K562 (cell line): Measurements from ENCODE around the gene TP73. TPM values are rescaled to one million over a fixed set of nuclear protein-coding genes. Genes with fewer than 3 reads are reported as not detected.
A peak's percentile ranks its signal among the peaks of the same experiment; 100 is the strongest.

Experiments used
- CHCHD3 ChIP-seq: fragments of 250-450 bp; sonication (Bioruptor Pico); IDR thresholded peaks from 2 replicates; pipeline ENCODE4 v2.1.2; 2022; ENCODE audit warnings: mild to moderate bottlenecking
- CSDE1 ChIP-seq, 2 experiments: fragments of 450-650 bp; IDR thresholded peaks; 2 replicates each; pipeline ENCODE4 v1.6.1; 2016; ENCODE audit warnings: mild to moderate bottlenecking in 1 of 2
- GATAD2B ChIP-seq: fragments of 450-650 bp; IDR thresholded peaks from 2 replicates; pipeline ENCODE4 v1.6.1; 2017; ENCODE audit warnings: mild to moderate bottlenecking, borderline replicate concordance
- HCFC1 ChIP-seq: IDR thresholded peaks from 2 replicates; pipeline ENCODE4 v1.6.1; 2012; ENCODE audit warnings: low read depth, low read length, improper control_type of control experiment
- NFIX ChIP-seq: fragments of 250-450 bp; sonication (Bioruptor Pico); IDR thresholded peaks from 2 replicates; pipeline ENCODE4 v1.4.0; 2020; ENCODE audit warnings: low read depth, mild to moderate bottlenecking, moderate library complexity
- NR2C2 ChIP-seq, 2 experiments: fragments of 200-800 bp in 1 of 2; sonication (Bioruptor generic) in 1 of 2; sonication (generic) in 1 of 2; formaldehyde crosslinking in 1 of 2; IDR thresholded peaks; 2 replicates each; pipeline versions ENCODE4 v1.6.1 to v1.8.0; 2016 to 2022; ENCODE audit warnings: mild to moderate bottlenecking in 1 of 2, missing compliant biosample characterization in 1 of 2, missing genetic modification characterization in 1 of 2, missing genetic modification reagents in 1 of 2
- PHB2 ChIP-seq: fragments of 450-650 bp; IDR thresholded peaks from 2 replicates; pipeline ENCODE4 v1.6.1; 2017; ENCODE audit warnings: low read depth
- PKNOX1 ChIP-seq: fragments of 450-650 bp; IDR thresholded peaks from 2 replicates; pipeline ENCODE4 v1.6.1; 2016
- POLR2AphosphoS5 ChIP-seq: IDR thresholded peaks from 2 replicates; pipeline ENCODE4 v1.6.1; 2011; ENCODE audit warnings: mild to moderate bottlenecking, low read depth, low read length, moderate library complexity; ENCODE audit not compliant: control insufficient read depth, insufficient read depth
- POLR2B ChIP-seq: fragments of 450-650 bp; IDR thresholded peaks from 2 replicates; pipeline ENCODE4 v1.6.1; 2018; ENCODE audit warnings: low read depth; ENCODE audit not compliant: partially characterized antibody
- RBFOX2 ChIP-seq: fragments of 200-400 bp; formaldehyde crosslinking; IDR thresholded peaks from 2 replicates; pipeline ENCODE4 v1.6.1; 2017; ENCODE audit warnings: low read depth, mild to moderate bottlenecking, low read length, moderate library complexity
- RCOR1 ChIP-seq, 2 experiments: IDR thresholded peaks; 2 replicates each; pipeline ENCODE4 v1.6.1; 2012; ENCODE audit warnings: low read depth in 2 of 2, low read length in 2 of 2, borderline replicate concordance in 1 of 2, improper control_type of control experiment in 1 of 2
- SIRT6 ChIP-seq: IDR thresholded peaks from one replicate; pipeline ENCODE4 v1.6.1; 2012; ENCODE audit warnings: low read depth, mild to moderate bottlenecking, control low read depth, inconsistent platforms, low read length, moderate library complexity
- TCF7L2 ChIP-seq: fragments of 150-350 bp; IDR thresholded peaks from 2 replicates; pipeline ENCODE4 v1.6.1; 2016; ENCODE audit warnings: low read depth, mild to moderate bottlenecking, low read length, moderate library complexity
- TFAM ChIP-seq: fragments of 250-450 bp; sonication (Bioruptor Pico); conservative IDR thresholded peaks from 2 replicates; pipeline ENCODE4 v1.5.0; 2021; ENCODE audit warnings: mild to moderate bottlenecking, moderate library complexity
- TSC22D4 ChIP-seq: fragments of 450-650 bp; IDR thresholded peaks from 2 replicates; pipeline ENCODE4 v1.6.1; 2016; ENCODE audit warnings: missing genetic modification characterization, missing biosample characterization, control low read depth
- ZFP1 ChIP-seq: fragments of 450-650 bp; formaldehyde crosslinking; IDR thresholded peaks from 2 replicates; pipeline ENCODE4 v1.4.0; 2020; ENCODE audit warnings: mild to moderate bottlenecking, mixed read lengths
- ZKSCAN3 ChIP-seq: fragments of 250-450 bp; sonication (Bioruptor Pico); IDR thresholded peaks from 2 replicates; pipeline ENCODE4 v1.4.0; 2020
- ZNF282 ChIP-seq: sonication (generic); formaldehyde crosslinking; IDR thresholded peaks from 2 replicates; pipeline ENCODE4 v1.8.1; 2023; ENCODE audit warnings: missing genetic modification reagents
- ZNF79 ChIP-seq: fragments of 250-450 bp; sonication (Bioruptor Pico); IDR thresholded peaks from 2 replicates; pipeline ENCODE4 v1.4.0; 2020; ENCODE audit warnings: low read depth, mild to moderate bottlenecking, moderate library complexity
- polyA plus RNA-seq, 8 experiments: library from polyadenylated mRNA; depleted of rRNA in 4 of 8; stranded (reverse) in 5 of 8; unstranded in 3 of 8; fragments of >200 nt; fragmentation: Nextera tagmentation in 2 of 8; fragmentation: Illumina TruSeq in 1 of 8; extraction: Ambion mirVana in 2 of 8; extraction: Trizol in 1 of 8; gene quantifications; 2 replicates each; pipeline versions ENCODE4 v1.2.1 to v1.2.3, GENCODE V29; 2011 to 2014; ENCODE audit warnings: inconsistent platforms in 1 of 8, missing spikeins in 1 of 8
- total RNA-seq, 7 experiments: library from RNA; depleted of rRNA in 6 of 7; stranded (reverse); fragments of >200 nt in 6 of 7; fragmentation: Illumina TruSeq in 2 of 7; extraction: Trizol in 2 of 7; gene quantifications; 2 replicates each; pipeline versions ENCODE4 v1.2.1 to v1.2.3, GENCODE V29; 2011 to 2021; ENCODE audit warnings: low replicate concordance in 1 of 7
- TF ChIP-seq, protein P1 (sequence below): fragments of 250-450 bp; sonication (Bioruptor Pico); IDR thresholded peaks from 2 replicates; pipeline ENCODE4 v1.4.0; 2020; ENCODE audit warnings: mild to moderate bottlenecking, moderate library complexity
- TF ChIP-seq, protein P2 (sequence below): fragments of 250-450 bp; sonication (Bioruptor Pico); IDR thresholded peaks from 2 replicates; pipeline ENCODE4 v1.9.0; 2021; ENCODE audit warnings: mild to moderate bottlenecking
- TF ChIP-seq, protein P3 (sequence below): fragments of 200-800 bp; sonication (Bioruptor generic); IDR thresholded peaks from 2 replicates; pipeline ENCODE4 v1.6.1; 2017; ENCODE audit warnings: missing genetic modification characterization, missing compliant biosample characterization

Gene TP73
- total and polyA plus RNA-seq, 9 of the 15 experiments (the other 6 are each of a cell fraction or from before 2014, with no cell fraction given): 0.07 to 1.6 (median 0.40) TPM; not detected in 2

DNA sequence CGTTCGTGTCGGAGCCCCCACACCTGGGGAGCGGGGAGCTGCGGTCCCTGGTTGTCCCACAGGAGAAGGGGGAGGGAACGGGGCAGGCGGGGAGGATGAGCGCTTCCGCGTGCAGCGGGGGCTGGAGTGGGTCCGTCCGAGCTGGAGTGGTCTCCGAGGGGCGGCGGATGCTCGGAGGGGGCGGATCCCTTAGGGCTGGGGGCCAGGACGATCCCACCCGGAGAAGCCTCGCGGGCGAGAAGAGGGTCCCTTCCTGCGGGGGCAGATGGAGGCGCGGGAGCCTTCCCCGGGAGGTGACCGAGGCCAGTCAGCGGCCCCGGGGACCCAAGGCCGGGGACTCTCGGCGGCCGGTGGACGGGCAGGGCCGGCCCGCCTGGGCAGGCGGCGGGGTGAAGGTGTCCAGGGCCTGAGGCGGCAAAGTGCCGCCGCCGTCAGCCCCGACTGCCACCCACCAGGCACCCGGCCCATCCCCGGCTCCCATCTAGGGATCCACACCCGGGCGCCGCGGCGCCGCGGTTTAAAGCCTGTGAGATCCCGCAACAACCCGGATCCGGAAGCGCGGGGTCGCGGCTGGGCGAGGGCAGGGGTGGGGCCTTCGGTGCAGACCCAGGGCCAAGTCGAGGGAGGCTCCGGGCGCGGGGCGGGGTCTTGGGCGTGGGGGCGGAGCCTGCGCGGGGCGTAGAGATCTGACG is 94.7 kb downstream of the TP73 start (continued):
- peak; percentile 69; the same call in 1 of the 2 replicates for TF ChIP-seq POLR2AphosphoS5
- TF ChIP-seq, protein P1, sequence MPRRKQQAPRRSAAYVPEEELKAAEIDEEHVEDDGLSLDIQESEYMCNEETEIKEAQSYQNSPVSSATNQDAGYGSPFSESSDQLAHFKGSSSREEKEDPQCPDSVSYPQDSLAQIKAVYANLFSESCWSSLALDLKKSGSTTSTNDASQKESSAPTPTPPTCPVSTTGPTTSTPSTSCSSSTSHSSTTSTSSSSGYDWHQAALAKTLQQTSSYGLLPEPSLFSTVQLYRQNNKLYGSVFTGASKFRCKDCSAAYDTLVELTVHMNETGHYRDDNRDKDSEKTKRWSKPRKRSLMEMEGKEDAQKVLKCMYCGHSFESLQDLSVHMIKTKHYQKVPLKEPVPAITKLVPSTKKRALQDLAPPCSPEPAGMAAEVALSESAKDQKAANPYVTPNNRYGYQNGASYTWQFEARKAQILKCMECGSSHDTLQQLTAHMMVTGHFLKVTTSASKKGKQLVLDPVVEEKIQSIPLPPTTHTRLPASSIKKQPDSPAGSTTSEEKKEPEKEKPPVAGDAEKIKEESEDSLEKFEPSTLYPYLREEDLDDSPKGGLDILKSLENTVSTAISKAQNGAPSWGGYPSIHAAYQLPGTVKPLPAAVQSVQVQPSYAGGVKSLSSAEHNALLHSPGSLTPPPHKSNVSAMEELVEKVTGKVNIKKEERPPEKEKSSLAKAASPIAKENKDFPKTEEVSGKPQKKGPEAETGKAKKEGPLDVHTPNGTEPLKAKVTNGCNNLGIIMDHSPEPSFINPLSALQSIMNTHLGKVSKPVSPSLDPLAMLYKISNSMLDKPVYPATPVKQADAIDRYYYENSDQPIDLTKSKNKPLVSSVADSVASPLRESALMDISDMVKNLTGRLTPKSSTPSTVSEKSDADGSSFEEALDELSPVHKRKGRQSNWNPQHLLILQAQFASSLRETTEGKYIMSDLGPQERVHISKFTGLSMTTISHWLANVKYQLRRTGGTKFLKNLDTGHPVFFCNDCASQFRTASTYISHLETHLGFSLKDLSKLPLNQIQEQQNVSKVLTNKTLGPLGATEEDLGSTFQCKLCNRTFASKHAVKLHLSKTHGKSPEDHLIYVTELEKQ: no peak
- TF ChIP-seq ZNF282: peak; percentile 40; the same call in 1 of the 2 replicates
- no peak for TF ChIP-seq SIRT6
- TF ChIP-seq CSDE1 (IDR thresholded peaks at IDR 0.05): no peak
- TF ChIP-seq, protein P2, sequence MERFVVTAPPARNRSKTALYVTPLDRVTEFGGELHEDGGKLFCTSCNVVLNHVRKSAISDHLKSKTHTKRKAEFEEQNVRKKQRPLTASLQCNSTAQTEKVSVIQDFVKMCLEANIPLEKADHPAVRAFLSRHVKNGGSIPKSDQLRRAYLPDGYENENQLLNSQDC (CRISPR knock-in tag): no peak
- no peak for TF ChIP-seq GATAD2B
- no peak for TF ChIP-seq TSC22D4 (tag)
- TF ChIP-seq ZKSCAN3 (CRISPR knock-in tag): no peak
- TF ChIP-seq ZFP1 (CRISPR knock-in tag): no peak
- no peak for TF ChIP-seq PHB2
- no peak for TF ChIP-seq TCF7L2
- peak; percentile 89 for TF ChIP-seq RBFOX2
- peak; percentile 8; the same call in 1 of the 2 replicates for TF ChIP-seq PKNOX1
- no peak for TF ChIP-seq NFIX (CRISPR knock-in tag)
- TF ChIP-seq TFAM (CRISPR knock-in tag): no peak
- TF ChIP-seq RCOR1 (IDR thresholded peaks at IDR 0.05; ENCODE audit: borderline replicate concordance in 1 of 2, low read depth in 2 of 2, low read length in 2 of 2): no peak
- no peak for TF ChIP-seq CHCHD3 (CRISPR knock-in tag)
- TF ChIP-seq, protein P3, sequence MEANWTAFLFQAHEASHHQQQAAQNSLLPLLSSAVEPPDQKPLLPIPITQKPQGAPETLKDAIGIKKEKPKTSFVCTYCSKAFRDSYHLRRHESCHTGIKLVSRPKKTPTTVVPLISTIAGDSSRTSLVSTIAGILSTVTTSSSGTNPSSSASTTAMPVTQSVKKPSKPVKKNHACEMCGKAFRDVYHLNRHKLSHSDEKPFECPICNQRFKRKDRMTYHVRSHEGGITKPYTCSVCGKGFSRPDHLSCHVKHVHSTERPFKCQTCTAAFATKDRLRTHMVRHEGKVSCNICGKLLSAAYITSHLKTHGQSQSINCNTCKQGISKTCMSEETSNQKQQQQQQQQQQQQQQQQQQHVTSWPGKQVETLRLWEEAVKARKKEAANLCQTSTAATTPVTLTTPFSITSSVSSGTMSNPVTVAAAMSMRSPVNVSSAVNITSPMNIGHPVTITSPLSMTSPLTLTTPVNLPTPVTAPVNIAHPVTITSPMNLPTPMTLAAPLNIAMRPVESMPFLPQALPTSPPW: peak; percentile 78
- TF ChIP-seq POLR2B: peak; percentile 42
- TF ChIP-seq NR2C2 (CRISPR knock-in tag; IDR thresholded peaks at IDR 0.05): peak; percentile 95
- peak; percentile 99 for TF ChIP-seq NR2C2 (tag; IDR thresholded peaks at IDR 0.05)
- TF ChIP-seq ZNF79: no peak
- TF ChIP-seq HCFC1: peak; percentile 65
